K562 (cell line): ENCODE data around the gene SIKE1. TPM values are rescaled to one million over a fixed set of nuclear protein-coding genes. Genes with fewer than 3 reads are reported as not detected.

ENCODE experiments used
- C11orf30 ChIP-seq: fragments of 450-650 bp; IDR thresholded peaks from 2 replicates; pipeline ENCODE4 v1.6.1; 2016; ENCODE audit warnings: low read depth, mild to moderate bottlenecking
- CAMTA2 ChIP-seq: fragments of 250-450 bp; sonication (Bioruptor Pico); conservative IDR thresholded peaks from 2 replicates; pipeline ENCODE4 v1.5.1; 2022
- CGGBP1 ChIP-seq: fragments of 250-450 bp; sonication (Bioruptor Pico); IDR thresholded peaks from 2 replicates; pipeline ENCODE4 v1.9.0; 2021; ENCODE audit warnings: mild to moderate bottlenecking
- GABPB2 ChIP-seq: fragments of 250-450 bp; sonication (Bioruptor Pico); conservative IDR thresholded peaks from 2 replicates; pipeline ENCODE4 v1.5.1; 2021; ENCODE audit warnings: mild to moderate bottlenecking
- HDAC8 ChIP-seq: fragments of 450-650 bp; IDR thresholded peaks from 2 replicates; pipeline ENCODE4 v1.6.1; 2016; ENCODE audit warnings: mild to moderate bottlenecking, missing genetic modification characterization, moderate library complexity, missing compliant biosample characterization
- HNRNPLL ChIP-seq: fragments of 200-400 bp; formaldehyde crosslinking; IDR thresholded peaks from 2 replicates; pipeline ENCODE4 v1.6.1; 2017; ENCODE audit warnings: low read length, low read depth, mild to moderate bottlenecking; ENCODE audit not compliant: poor library complexity, severe bottlenecking
- HSF4 ChIP-seq: fragments of 250-450 bp; sonication (Bioruptor Pico); IDR thresholded peaks from 2 replicates; pipeline ENCODE4 v2.1.2; 2022; ENCODE audit warnings: mild to moderate bottlenecking, moderate library complexity, borderline replicate concordance
- JUND ChIP-seq, 2 experiments: IDR thresholded peaks; 2 replicates in 1 of 2; 3 replicates in 1 of 2; pipeline ENCODE4 v1.6.1; 2011; ENCODE audit warnings: borderline replicate concordance in 2 of 2, low read depth in 2 of 2, low read length in 2 of 2, improper control_type of control experiment in 1 of 2, missing biosample characterization in 1 of 2, missing genetic modification characterization in 1 of 2, missing genetic modification reagents in 1 of 2
- KHSRP ChIP-seq: fragments of 450-650 bp; IDR thresholded peaks from 2 replicates; pipeline ENCODE4 v1.6.1; 2017
- MBD2 ChIP-seq: sonication (generic); IDR thresholded peaks from 2 replicates; pipeline ENCODE4 v1.6.1; 2016; ENCODE audit warnings: low read depth, borderline replicate concordance
- NCOA6 ChIP-seq: fragments of 450-650 bp; IDR thresholded peaks from 2 replicates; pipeline ENCODE4 v1.6.1; 2017; ENCODE audit warnings: mild to moderate bottlenecking
- PTRF ChIP-seq: fragments of 450-650 bp; IDR thresholded peaks from 2 replicates; pipeline ENCODE4 v1.6.1; 2016; ENCODE audit warnings: mild to moderate bottlenecking, missing genetic modification characterization, missing compliant biosample characterization
- RFX5 ChIP-seq: IDR thresholded peaks from 2 replicates; pipeline ENCODE4 v1.6.1; 2011; ENCODE audit warnings: low read depth, mild to moderate bottlenecking, improper control_type of control experiment, low read length
- SAFB ChIP-seq: fragments of 200-400 bp; formaldehyde crosslinking; IDR thresholded peaks from 2 replicates; pipeline ENCODE4 v1.6.1; 2017; ENCODE audit warnings: low read depth, low read length, borderline replicate concordance
- TBP ChIP-seq: optimal IDR thresholded peaks from 2 replicates; pipeline ENCODE3; 2011; ENCODE audit warnings: low read depth, low read length, improper control_type of control experiment
- TCF15 ChIP-seq: fragments of 250-450 bp; sonication (Bioruptor Pico); IDR thresholded peaks from 2 replicates; pipeline ENCODE4 v1.8.0; 2022; ENCODE audit warnings: moderate library complexity, mild to moderate bottlenecking, inconsistent platforms
- U2AF2 ChIP-seq: fragments of 200-400 bp; formaldehyde crosslinking; optimal IDR thresholded peaks from 2 replicates; pipeline ENCODE3; 2017; ENCODE audit warnings: low read depth, mild to moderate bottlenecking, low read length
- ZNF316 ChIP-seq: fragments of 450-650 bp; IDR thresholded peaks from 2 replicates; pipeline ENCODE4 v1.6.1; 2016
- ZNF384 ChIP-seq: IDR thresholded peaks from 2 replicates; pipeline ENCODE4 v1.6.1; 2012; ENCODE audit warnings: low read depth, low read length, improper control_type of control experiment
- ZNF696 ChIP-seq: fragments of 250-450 bp; sonication (Bioruptor Pico); conservative IDR thresholded peaks from 2 replicates; pipeline ENCODE4 v1.4.0; 2020; ENCODE audit warnings: mild to moderate bottlenecking, moderate library complexity
- ZNF79 ChIP-seq: fragments of 250-450 bp; sonication (Bioruptor Pico); IDR thresholded peaks from 2 replicates; pipeline ENCODE4 v1.4.0; 2020; ENCODE audit warnings: low read depth, mild to moderate bottlenecking, moderate library complexity
- ZNF830 ChIP-seq: fragments of 250-450 bp; sonication (Bioruptor Pico); IDR thresholded peaks from 2 replicates; pipeline ENCODE4 v1.5.0; 2021; ENCODE audit warnings: mild to moderate bottlenecking
- polyA plus RNA-seq, 8 experiments: library from polyadenylated mRNA; depleted of rRNA in 4 of 8; stranded (reverse) in 5 of 8; unstranded in 3 of 8; fragments of >200 nt; fragmentation: Nextera tagmentation in 2 of 8; fragmentation: Illumina TruSeq in 1 of 8; extraction: Ambion mirVana in 2 of 8; extraction: Trizol in 1 of 8; gene quantifications; 2 replicates each; pipeline versions ENCODE4 v1.2.1 to v1.2.3, GENCODE V29; 2011 to 2014; ENCODE audit warnings: inconsistent platforms in 1 of 8, missing spikeins in 1 of 8
- total RNA-seq, 7 experiments: library from RNA; depleted of rRNA in 6 of 7; stranded (reverse); fragments of >200 nt in 6 of 7; fragmentation: Illumina TruSeq in 2 of 7; extraction: Trizol in 2 of 7; gene quantifications; 2 replicates each; pipeline versions ENCODE4 v1.2.1 to v1.2.3, GENCODE V29; 2011 to 2021; ENCODE audit warnings: low replicate concordance in 1 of 7
- TF ChIP-seq, protein P1 (sequence below): fragments of 450-650 bp; IDR thresholded peaks from 2 replicates; pipeline ENCODE4 v1.7.0; 2016; ENCODE audit warnings: borderline replicate concordance
- TF ChIP-seq, protein P2 (sequence below), 2 experiments: fragments of 450-650 bp in 1 of 2; sonication (generic) in 1 of 2; formaldehyde crosslinking in 1 of 2; IDR thresholded peaks in 1 of 2; conservative IDR thresholded peaks in 1 of 2; 2 replicates each; pipeline versions ENCODE4 v1.6.1 to v1.8.1; 2016 to 2023; ENCODE audit warnings: mild to moderate bottlenecking in 2 of 2, moderate library complexity in 2 of 2, inconsistent platforms in 1 of 2, missing genetic modification reagents in 1 of 2
- TF ChIP-seq, protein P3 (sequence below): fragments of 250-450 bp; sonication (Bioruptor Pico); IDR thresholded peaks from 2 replicates; pipeline ENCODE4 v1.4.0; 2020; ENCODE audit warnings: mild to moderate bottlenecking

The SIKE1 gene
- total and polyA plus RNA-seq, 9 of the 15 experiments (the other 6 are each of a cell fraction or from before 2014, with no cell fraction given) = 21.8 to 144 (median 76.3) TPM

GRCh38 chr1:114828251-114828650 lies 47.8 kb upstream of the SIKE1 start (continued):
- TF ChIP-seq, protein P1, sequence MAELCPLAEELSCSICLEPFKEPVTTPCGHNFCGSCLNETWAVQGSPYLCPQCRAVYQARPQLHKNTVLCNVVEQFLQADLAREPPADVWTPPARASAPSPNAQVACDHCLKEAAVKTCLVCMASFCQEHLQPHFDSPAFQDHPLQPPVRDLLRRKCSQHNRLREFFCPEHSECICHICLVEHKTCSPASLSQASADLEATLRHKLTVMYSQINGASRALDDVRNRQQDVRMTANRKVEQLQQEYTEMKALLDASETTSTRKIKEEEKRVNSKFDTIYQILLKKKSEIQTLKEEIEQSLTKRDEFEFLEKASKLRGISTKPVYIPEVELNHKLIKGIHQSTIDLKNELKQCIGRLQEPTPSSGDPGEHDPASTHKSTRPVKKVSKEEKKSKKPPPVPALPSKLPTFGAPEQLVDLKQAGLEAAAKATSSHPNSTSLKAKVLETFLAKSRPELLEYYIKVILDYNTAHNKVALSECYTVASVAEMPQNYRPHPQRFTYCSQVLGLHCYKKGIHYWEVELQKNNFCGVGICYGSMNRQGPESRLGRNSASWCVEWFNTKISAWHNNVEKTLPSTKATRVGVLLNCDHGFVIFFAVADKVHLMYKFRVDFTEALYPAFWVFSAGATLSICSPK = no peak
- TF ChIP-seq, protein P2, sequence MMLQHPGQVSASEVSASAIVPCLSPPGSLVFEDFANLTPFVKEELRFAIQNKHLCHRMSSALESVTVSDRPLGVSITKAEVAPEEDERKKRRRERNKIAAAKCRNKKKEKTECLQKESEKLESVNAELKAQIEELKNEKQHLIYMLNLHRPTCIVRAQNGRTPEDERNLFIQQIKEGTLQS (IDR thresholded peaks at IDR 0.05) = peak; percentile 82
- TF ChIP-seq, protein P2 (CRISPR knock-in tag; conservative IDR thresholded peaks at IDR 0.05) = no peak
- no peak for TF ChIP-seq GABPB2 (CRISPR knock-in tag)
- no peak for TF ChIP-seq ZNF79 (CRISPR knock-in tag)
- no peak for TF ChIP-seq NCOA6
- TF ChIP-seq C11orf30 = peak; percentile 14; the same call in 1 of the 2 replicates
- no peak for TF ChIP-seq ZNF696
- no peak for TF ChIP-seq PTRF (tag)
- TF ChIP-seq MBD2 = no peak
- no peak for TF ChIP-seq HDAC8 (tag)
- TF ChIP-seq HNRNPLL = no peak
- TF ChIP-seq TBP = no peak
- TF ChIP-seq U2AF2 = no peak
- no peak for TF ChIP-seq KHSRP
- TF ChIP-seq ZNF316 = peak; percentile 43
- TF ChIP-seq CGGBP1 = no peak
- no peak for TF ChIP-seq ZNF830 (CRISPR knock-in tag)
- TF ChIP-seq, protein P3, sequence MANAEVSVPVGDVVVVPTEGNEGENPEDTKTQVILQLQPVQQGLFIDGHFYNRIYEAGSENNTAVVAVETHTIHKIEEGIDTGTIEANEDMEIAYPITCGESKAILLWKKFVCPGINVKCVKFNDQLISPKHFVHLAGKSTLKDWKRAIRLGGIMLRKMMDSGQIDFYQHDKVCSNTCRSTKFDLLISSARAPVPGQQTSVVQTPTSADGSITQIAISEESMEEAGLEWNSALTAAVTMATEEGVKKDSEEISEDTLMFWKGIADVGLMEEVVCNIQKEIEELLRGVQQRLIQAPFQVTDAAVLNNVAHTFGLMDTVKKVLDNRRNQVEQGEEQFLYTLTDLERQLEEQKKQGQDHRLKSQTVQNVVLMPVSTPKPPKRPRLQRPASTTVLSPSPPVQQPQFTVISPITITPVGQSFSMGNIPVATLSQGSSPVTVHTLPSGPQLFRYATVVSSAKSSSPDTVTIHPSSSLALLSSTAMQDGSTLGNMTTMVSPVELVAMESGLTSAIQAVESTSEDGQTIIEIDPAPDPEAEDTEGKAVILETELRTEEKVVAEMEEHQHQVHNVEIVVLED = no peak
- TF ChIP-seq SAFB = no peak
- TF ChIP-seq JUND (IDR thresholded peaks at IDR 0.05; ENCODE audit: borderline replicate concordance, low read depth, low read length) = peak; percentile 53; the same call in 1 of the 2 replicates
- TF ChIP-seq JUND (tag; IDR thresholded peaks at IDR 0.05; ENCODE audit: borderline replicate concordance, low read depth, low read length) = 0 out of 3 replicates have a peak, but pooled peaks have one; percentile 48
- no peak for TF ChIP-seq TCF15 (CRISPR knock-in tag)
- TF ChIP-seq CAMTA2 (CRISPR knock-in tag) = no peak
- no peak for TF ChIP-seq RFX5
- no peak for TF ChIP-seq HSF4 (CRISPR knock-in tag)
- TF ChIP-seq ZNF384 = peak; percentile 77
